IMR-90 (cell line): ENCODE measurements around the gene SLC7A7. TPM values are rescaled to one million over a fixed set of nuclear protein-coding genes. Genes with fewer than 3 reads are reported as not detected.

ENCODE experiments used
- MXI1 ChIP-seq: IDR thresholded peaks from 2 replicates; pipeline ENCODE4 v1.6.1; 2012; ENCODE audit warnings: low read depth, mild to moderate bottlenecking, low read length, moderate library complexity, borderline replicate concordance
- NFE2L2 ChIP-seq: fragments of 150-350 bp; IDR thresholded peaks from 2 replicates; pipeline ENCODE4 v1.6.1; 2016; ENCODE audit warnings: low read depth, mild to moderate bottlenecking, low read length
- POLR2A ChIP-seq: IDR thresholded peaks from 2 replicates; pipeline ENCODE4 v1.6.1; 2012; ENCODE audit warnings: mild to moderate bottlenecking, low read depth, low read length
- RAD21 ChIP-seq: IDR thresholded peaks from 2 replicates; pipeline ENCODE4 v1.6.1; 2012; ENCODE audit warnings: low read length, improper control_type of control experiment
- RFX5 ChIP-seq: IDR thresholded peaks from 2 replicates; pipeline ENCODE4 v1.8.0; 2012; ENCODE audit warnings: low read depth, mild to moderate bottlenecking, low read length, moderate library complexity
- polyA plus RNA-seq, 3 experiments: library from polyadenylated mRNA; depleted of rRNA; stranded (reverse); fragments of >200 nt; gene quantifications; 2 replicates each; pipeline ENCODE4 v1.2.3, GENCODE V29; 2012; ENCODE audit warnings: low replicate concordance in 1 of 3
- total RNA-seq: library from RNA; depleted of rRNA; stranded (reverse); fragments of >200 nt; gene quantifications from 2 replicates; pipeline ENCODE4 v1.2.3, GENCODE V29; 2012
- TF ChIP-seq, protein P1 (sequence below): fragments of 150-350 bp; IDR thresholded peaks from 2 replicates; pipeline ENCODE4 v1.6.1; 2016; ENCODE audit warnings: low read depth, mild to moderate bottlenecking, low read length, moderate library complexity, borderline replicate concordance

The SLC7A7 gene
- total and polyA plus RNA-seq, 2 of the 4 experiments (the other 2 are of a cell fraction) = 1.8 to 2.0 TPM

DNA sequence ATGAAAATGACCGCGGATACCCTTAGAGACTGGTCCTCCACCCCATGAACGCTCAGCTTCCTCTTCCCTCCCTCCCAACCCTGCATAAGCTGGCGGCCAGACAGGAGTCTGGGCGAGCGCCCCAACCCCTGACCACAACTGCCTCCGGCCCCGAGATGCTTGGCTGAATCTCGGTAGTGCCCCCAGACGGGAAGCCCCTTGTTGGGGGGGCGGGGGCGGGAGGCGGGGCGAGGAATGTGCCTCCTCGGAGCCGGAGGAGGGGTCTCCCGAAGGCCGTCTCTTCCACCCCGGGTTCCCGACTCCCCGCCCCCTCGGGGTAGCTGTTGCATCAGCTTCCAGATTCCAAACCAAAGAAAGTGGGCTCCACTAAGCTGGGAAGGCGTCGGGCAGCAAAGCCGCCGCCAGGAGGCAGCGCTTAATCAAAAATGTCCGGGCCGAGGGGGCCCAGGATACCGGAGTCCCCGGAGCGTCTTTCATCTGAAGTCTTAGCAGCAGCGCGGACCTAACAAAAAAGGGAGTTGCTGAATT is 7.4 kb upstream of the SLC7A7 start (continued):
- TF ChIP-seq, protein P1, sequence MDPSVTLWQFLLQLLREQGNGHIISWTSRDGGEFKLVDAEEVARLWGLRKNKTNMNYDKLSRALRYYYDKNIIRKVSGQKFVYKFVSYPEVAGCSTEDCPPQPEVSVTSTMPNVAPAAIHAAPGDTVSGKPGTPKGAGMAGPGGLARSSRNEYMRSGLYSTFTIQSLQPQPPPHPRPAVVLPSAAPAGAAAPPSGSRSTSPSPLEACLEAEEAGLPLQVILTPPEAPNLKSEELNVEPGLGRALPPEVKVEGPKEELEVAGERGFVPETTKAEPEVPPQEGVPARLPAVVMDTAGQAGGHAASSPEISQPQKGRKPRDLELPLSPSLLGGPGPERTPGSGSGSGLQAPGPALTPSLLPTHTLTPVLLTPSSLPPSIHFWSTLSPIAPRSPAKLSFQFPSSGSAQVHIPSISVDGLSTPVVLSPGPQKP = no peak
- no peak for TF ChIP-seq MXI1
- TF ChIP-seq POLR2A = peak; percentile 34; the same call in 1 of the 2 replicates
- TF ChIP-seq RFX5 = no peak
- TF ChIP-seq NFE2L2 = no peak
- peak; percentile 90 for TF ChIP-seq RAD21
